HepG2 (cell line): ENCODE data around the gene RFTN1. TPM values are rescaled to one million over a fixed set of nuclear protein-coding genes. Genes with fewer than 3 reads are reported as not detected.

Source experiments
- ATAC-seq: fragments of 200-7000 bp; cut with Tn5 transposase; 3 replicates; pipeline ENCODE4 v1.9.1; 2020; ENCODE audit warnings: mild to moderate bottlenecking, moderate library complexity
- BruUV-seq: library from RNA; stranded (reverse); fragments of 400-500 nt; replicated peaks from 2 replicates; lab custom pipeline; 2021; lab: Mats Ljungman, UMichigan
- CTCF ChIA-PET: fragments of 300-600 bp; formaldehyde crosslinking; extraction: SDS; loops from one replicate; lab custom pipeline; 2021; ENCODE audit warnings: low total read pairs, inconsistent platforms, low intra/inter-chr PET ratio; lab: Yijun Ruan, JAX
- POLR2A ChIA-PET: fragments of 350-600 bp; sonication (Branson Sonifier 250); formaldehyde crosslinking; loops from one replicate; lab custom pipeline; 2020; ENCODE audit warnings: antibody characterized with exemption, inconsistent platforms; lab: Yijun Ruan, JAX
- DNase-seq: peaks from one replicate; pipeline ENCODE4 v3.0.0-alpha.2; 2015; ENCODE audit warnings: low spot score
- FAIRE-seq: peaks from 3 replicates; lab custom pipeline; 2011; peaks lifted over from hg19 to GRCh38; lab: Jason Lieb, UNC
- H2AFZ ChIP-seq: one replicate; pipeline ENCODE4 v1.6.1; 2011; ENCODE audit warnings: low read length, inconsistent platforms
- H3K27ac ChIP-seq: fragments of 300-600 bp; 3 replicates; pipeline ENCODE4 v1.8.0; 2011; ENCODE audit warnings: mixed run types, mild to moderate bottlenecking, mixed read lengths, low read length, inconsistent platforms; ENCODE audit not compliant: insufficient read depth; ENCODE audit errors: extremely low read length
- H3K27me3 ChIP-seq, 2 experiments: fragments of 200-600 bp in 1 of 2; 2 replicates in 1 of 2; 3 replicates in 1 of 2; pipeline versions ENCODE4 v1.6.0 to v1.8.0; 2011; ENCODE audit warnings: low read length in 2 of 2, mild to moderate bottlenecking in 2 of 2, moderate library complexity in 2 of 2, inconsistent platforms in 1 of 2; ENCODE audit not compliant: insufficient read depth in 2 of 2, control insufficient read depth in 1 of 2
- H3K36me3 ChIP-seq, 2 experiments: fragments of 200-600 bp in 1 of 2; replicated peaks in 1 of 2; 2 replicates in 1 of 2; 3 replicates in 1 of 2; pipeline versions ENCODE4 v1.5.1 to v1.8.0; 2011; ENCODE audit warnings: low read length in 2 of 2, inconsistent platforms in 1 of 2; ENCODE audit not compliant: insufficient read depth in 2 of 2, control insufficient read depth in 1 of 2
- H3K4me1 ChIP-seq: 2 replicates; pipeline ENCODE4 v1.5.1; 2012; ENCODE audit warnings: low read length, inconsistent platforms; ENCODE audit not compliant: insufficient read depth
- H3K4me2 ChIP-seq: 2 replicates; pipeline ENCODE4 v1.6.0; 2011; ENCODE audit warnings: low read depth, low read length, inconsistent platforms
- H3K4me3 ChIP-seq, 3 experiments: fragments of 200-600 bp in 1 of 3; sonication (generic), shearing (Covaris generic) in 1 of 3; replicated peaks in 1 of 3; 2 replicates each; pipeline ENCODE4 v1.5.1; 2011 to 2016; ENCODE audit warnings: low read length in 3 of 3, inconsistent platforms in 2 of 3, low read depth in 2 of 3, mild to moderate bottlenecking in 2 of 3, control low read depth in 1 of 3, mixed read lengths in 1 of 3; ENCODE audit not compliant: insufficient read depth in 1 of 3
- H3K79me2 ChIP-seq: one replicate; pipeline ENCODE4 v1.6.1; 2011; ENCODE audit warnings: low read length, inconsistent platforms; ENCODE audit not compliant: insufficient read depth
- H3K9ac ChIP-seq: 2 replicates; pipeline ENCODE4 v1.6.0; 2011; ENCODE audit warnings: mild to moderate bottlenecking, low read depth, low read length, inconsistent platforms; ENCODE audit not compliant: insufficient read depth
- H3K9me3 ChIP-seq: 2 replicates; pipeline ENCODE4 v1.5.1; 2012; ENCODE audit warnings: mild to moderate bottlenecking, low read length
- H4K20me1 ChIP-seq: 2 replicates; pipeline ENCODE4 v1.6.0; 2011; ENCODE audit warnings: inconsistent platforms, mild to moderate bottlenecking, low read length, moderate library complexity; ENCODE audit not compliant: insufficient read depth
- JUN ChIP-seq: sonication (generic); formaldehyde crosslinking; IDR thresholded peaks from 2 replicates; pipeline ENCODE4 v1.4.0; 2020; ENCODE audit warnings: mild to moderate bottlenecking, missing genetic modification reagents
- NFKB2 ChIP-seq: sonication (generic); formaldehyde crosslinking; IDR thresholded peaks from 2 replicates; pipeline ENCODE4 v1.4.0; 2020; ENCODE audit warnings: missing genetic modification reagents, borderline replicate concordance
- WGBS: methylation state at CpG from one replicate; pipeline ENCODE4 v1.1.6; 2017; ENCODE audit warnings: low lambda C conversion rate; 5-methylcytosine and 5-hydroxymethylcytosine counted together
- in situ Hi-C: cut with HindIII; loops from 2 replicates; pipeline ENCODE4 v1.10.0; 2017; ENCODE audit warnings: low pct_unique_long_range_greater_than_20kb; ENCODE audit not compliant: extremely low pct_ligation_motif_present
- intact Hi-C: fragments of 100-400 bp; cut with micrococcal nuclease; formaldehyde crosslinking; loops from one replicate; pipeline ENCODE4 v1.10.0; 2022; ENCODE audit not compliant: unreplicated experiment
- polyA plus RNA-seq, 8 experiments: library from polyadenylated mRNA; depleted of rRNA in 3 of 8; stranded (reverse) in 7 of 8; unstranded in 1 of 8; fragments of >200 nt; fragmentation: Illumina TruSeq in 4 of 8; extraction: Trizol in 4 of 8; gene quantifications; 2 replicates each; pipeline versions ENCODE4 v1.2.1 to v1.2.3, GENCODE V29; 2011 to 2016; ENCODE audit warnings: low read depth in 4 of 8, missing spikeins in 1 of 8, mixed read lengths in 1 of 8; ENCODE audit not compliant: insufficient read depth in 1 of 8
- total RNA-seq, 5 experiments: library from RNA; depleted of rRNA; stranded (reverse); fragments of >200 nt; fragmentation: Illumina TruSeq; extraction: Trizol; gene quantifications; 2 replicates each; pipeline ENCODE4 v1.2.3, GENCODE V29; 2016; ENCODE audit warnings: low read depth in 1 of 5
- TF ChIP-seq, protein P1 (sequence below): sonication (generic); formaldehyde crosslinking; IDR thresholded peaks from 2 replicates; pipeline ENCODE4 v1.4.0; 2020; ENCODE audit warnings: mild to moderate bottlenecking, missing genetic modification reagents

RFTN1 gene
- total and polyA plus RNA-seq, 2 of the 13 experiments (the other 11 are each of a cell fraction or from before 2014, with no cell fraction given) = not detected

- no peak for TF ChIP-seq NFKB2 (CRISPR knock-in tag)
- TF ChIP-seq, protein P1, sequence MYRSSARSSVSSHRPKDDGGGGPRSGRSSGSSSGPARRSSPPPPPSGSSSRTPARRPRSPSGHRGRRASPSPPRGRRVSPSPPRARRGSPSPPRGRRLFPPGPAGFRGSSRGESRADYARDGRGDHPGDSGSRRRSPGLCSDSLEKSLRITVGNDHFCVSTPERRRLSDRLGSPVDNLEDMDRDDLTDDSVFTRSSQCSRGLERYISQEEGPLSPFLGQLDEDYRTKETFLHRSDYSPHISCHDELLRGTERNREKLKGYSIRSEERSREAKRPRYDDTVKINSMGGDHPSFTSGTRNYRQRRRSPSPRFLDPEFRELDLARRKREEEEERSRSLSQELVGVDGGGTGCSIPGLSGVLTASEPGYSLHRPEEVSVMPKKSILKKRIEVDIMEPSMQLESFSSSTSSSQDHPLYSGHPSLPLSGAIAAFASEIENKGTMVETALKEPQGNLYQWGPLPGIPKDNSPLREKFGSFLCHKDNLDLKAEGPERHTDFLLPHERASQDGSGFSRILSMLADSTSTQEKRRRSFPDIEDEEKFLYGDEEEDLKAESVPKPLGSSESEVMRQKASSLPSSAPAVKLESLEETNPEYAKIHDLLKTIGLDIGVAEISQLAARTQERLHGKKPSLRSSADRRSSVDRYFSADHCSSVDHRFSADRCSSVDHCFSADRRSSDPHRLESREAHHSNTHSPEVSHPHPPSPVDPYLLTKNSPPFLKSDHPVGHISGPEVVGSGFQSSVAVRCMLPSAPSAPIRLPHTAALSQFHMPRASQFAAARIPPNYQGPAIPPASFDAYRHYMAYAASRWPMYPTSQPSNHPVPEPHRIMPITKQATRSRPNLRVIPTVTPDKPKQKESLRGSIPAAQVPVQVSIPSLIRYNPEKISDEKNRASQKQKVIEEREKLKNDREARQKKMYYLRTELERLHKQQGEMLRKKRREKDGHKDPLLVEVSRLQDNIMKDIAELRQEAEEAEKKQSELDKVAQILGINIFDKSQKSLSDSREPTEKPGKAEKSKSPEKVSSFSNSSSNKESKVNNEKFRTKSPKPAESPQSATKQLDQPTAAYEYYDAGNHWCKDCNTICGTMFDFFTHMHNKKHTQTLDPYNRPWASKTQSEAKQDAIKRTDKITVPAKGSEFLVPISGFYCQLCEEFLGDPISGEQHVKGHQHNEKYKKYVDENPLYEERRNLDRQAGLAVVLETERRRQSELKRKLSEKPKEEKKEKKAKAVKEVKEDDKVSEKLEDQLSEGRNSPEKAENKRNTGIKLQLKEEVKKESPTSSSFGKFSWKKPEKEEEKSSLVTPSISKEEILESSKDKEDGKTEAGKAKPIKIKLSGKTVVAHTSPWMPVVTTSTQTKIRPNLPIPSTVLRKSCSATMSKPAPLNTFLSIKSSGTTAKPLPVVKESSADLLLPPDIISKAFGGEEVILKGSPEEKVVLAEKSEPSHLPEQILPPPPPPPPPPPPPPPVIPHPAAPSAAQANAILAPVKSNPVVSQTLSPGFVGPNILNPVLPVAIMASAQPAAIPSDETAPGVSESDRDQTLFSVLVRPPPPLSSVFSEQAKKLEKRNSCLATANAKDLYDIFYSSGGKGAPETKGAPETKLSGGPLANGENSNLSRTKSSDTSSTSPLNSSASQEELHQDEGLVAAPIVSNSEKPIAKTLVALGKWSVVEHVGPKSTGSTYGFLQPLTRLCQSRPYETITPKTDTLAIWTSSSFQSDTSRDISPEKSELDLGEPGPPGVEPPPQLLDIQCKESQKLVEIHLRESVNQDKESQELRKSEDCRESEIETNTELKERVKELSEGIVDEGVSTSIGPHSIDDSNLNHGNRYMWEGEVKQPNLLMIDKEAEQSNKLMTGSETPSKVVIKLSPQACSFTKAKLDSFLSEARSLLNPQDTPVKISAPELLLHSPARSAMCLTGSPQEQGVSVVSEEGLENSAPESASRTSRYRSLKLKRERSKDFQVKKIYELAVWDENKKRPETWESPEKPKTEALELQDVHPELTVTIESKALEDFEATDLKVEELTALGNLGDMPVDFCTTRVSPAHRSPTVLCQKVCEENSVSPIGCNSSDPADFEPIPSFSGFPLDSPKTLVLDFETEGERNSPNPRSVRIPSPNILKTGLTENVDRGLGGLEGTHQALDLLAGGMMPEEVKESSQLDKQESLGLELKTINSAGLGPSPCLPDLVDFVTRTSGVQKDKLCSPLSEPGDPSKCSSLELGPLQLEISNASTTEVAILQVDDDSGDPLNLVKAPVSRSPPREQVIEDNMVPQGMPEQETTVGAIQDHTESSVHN (CRISPR knock-in tag) = no peak
- TF ChIP-seq, all 625 proteins: peak for 0
These were observed 242.6 kb downstream of the RFTN1 start (continued) for GRCh38 chr3:16270855-16271254.

GRCh38 chr3:16266714-16267113, 246.8 kb downstream of the RFTN1 start:
- H4K20me1 ChIP-seq = no peaks in the 10 kb centered on the region
- H3K27me3 ChIP-seq = no peaks in the 10 kb centered on the region; a peak in 1 of 5 replicates
- H3K4me3 ChIP-seq = peak overlapping the region in 2 of 3 experiments; percentile 34 to 43; a peak in 2 of 6 replicates
- no peak overlapping the region for H3K27ac ChIP-seq
- H3K9me3 ChIP-seq = no peaks in the 10 kb centered on the region
- no peak overlapping the region for H2AFZ ChIP-seq
- in situ Hi-C loops = no loop called here
- CTCF ChIA-PET = no interaction called here
- TF ChIP-seq JUN (CRISPR knock-in tag) = no peak
- TF ChIP-seq, all 625 proteins: peak for 0
- peaks cover 36% of the 10 kb centered on the region for H3K4me1 ChIP-seq
- 89% methylated on average over 3 of the region's 3 CpGs for WGBS
- POLR2A ChIA-PET = interaction anchor here (3.2 kb wide), 1 partner anchor 14 kb away, joined by 112 read pairs; no protein-coding TSS in a partner anchor
- H3K79me2 ChIP-seq = peaks cover 63% of the 10 kb centered on the region
- no TSS peak for BruUV-seq
- DNase-seq (no peak), FAIRE-seq (no peak), ATAC-seq (no peak)
- peaks cover 4 to 38% of the 10 kb centered on the region in 2 experiments for H3K36me3 ChIP-seq
- intact Hi-C loops = no loop called here
- H3K9ac ChIP-seq = peak overlapping the region; percentile 95; the same call in 1 of the 2 replicates
- peak overlapping the region; percentile 73 for H3K4me2 ChIP-seq

Other genes with a start within 250 kb of the RFTN1 start
- 21.6 and 40.0 TPM in 2 replicates for gene DPH3, start 248.8 kb downstream of the RFTN1 start, total RNA-seq (2016; rRNA removed; fragmentation: Illumina TruSeq; extraction: Trizol)
- 15.6 and 18.3 TPM in 2 replicates for gene DPH3, start 248.8 kb downstream of the RFTN1 start, polyA plus RNA-seq (2011; rRNA removed)
- 18.8 and 25.2 TPM in 2 replicates for gene OXNAD1, start 248.5 kb downstream of the RFTN1 start, total RNA-seq (2016; rRNA removed; fragmentation: Illumina TruSeq; extraction: Trizol)
- gene OXNAD1, start 248.5 kb downstream of the RFTN1 start, polyA plus RNA-seq (2011; rRNA removed) = 8.8 and 9.9 TPM in 2 replicates
- gene DAZL, start 91.7 kb upstream of the RFTN1 start, total RNA-seq (2016; rRNA removed; fragmentation: Illumina TruSeq; extraction: Trizol) = not detected in 2 replicates
- gene DAZL, start 91.7 kb upstream of the RFTN1 start, polyA plus RNA-seq (2011; rRNA removed) = not detected in 2 replicates